Measurements from ENCODE around the gene REEP3. TPM values are rescaled to one million over a fixed set of nuclear protein-coding genes. Genes with fewer than 3 reads are reported as not detected.

Gene REEP3
- total and polyA plus RNA-seq, 2 experiments from 2014 or later: 43.1 to 73.6 TPM

DNA sequence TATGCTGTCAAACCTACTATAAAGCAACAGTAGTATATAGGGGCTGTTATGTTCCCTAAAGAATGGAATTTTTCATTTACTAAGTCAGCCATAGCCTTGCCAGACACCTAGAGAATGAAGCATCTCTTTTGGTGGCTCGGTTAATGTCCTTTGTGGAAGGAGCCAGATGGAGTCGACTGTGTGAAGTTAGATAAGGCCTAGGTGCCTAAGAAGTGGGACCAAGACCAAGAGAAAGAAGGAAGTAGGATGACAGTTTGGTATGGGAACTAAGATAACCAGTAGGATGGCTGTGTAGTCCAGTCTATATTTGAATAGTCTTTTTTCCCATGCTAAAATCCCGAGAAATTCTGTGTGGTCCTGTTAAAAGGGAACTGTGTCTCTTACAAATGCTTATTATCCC lies 62.2 kb downstream of the REEP3 start:
- WGBS (ENCODE audit: low lambda C conversion rate, missing lambda C conversion rate): 83% methylated on average over 3 of the region's 3 CpGs
- Histone ChIP-seq H3K9me3 (ENCODE audit: low read depth) (no peaks in the 10 kb centered on the region), H3K4me3 (no peak overlapping the region), H3K27ac (peak overlapping the region; percentile 16), H2AFZ (no peak overlapping the region), H3K79me2 (peaks cover 5% of the 10 kb centered on the region), H4K20me1 (ENCODE audit: insufficient read depth, poor library complexity, severe bottlenecking) (no peaks in the 10 kb centered on the region), H3K4me1 (ENCODE audit: insufficient read depth) (peaks cover 9% of the 10 kb centered on the region), H3K4me2 (no peak overlapping the region), H3K36me3 (replicated peaks; ENCODE audit: insufficient read depth, low read depth) (no peaks in the 10 kb centered on the region), H3K9me2 (replicated peaks; ENCODE audit: insufficient read depth) (no peaks in the 10 kb centered on the region), H3K27me3 (no peaks in the 10 kb centered on the region)
- TF ChIP-seq, protein P1, sequence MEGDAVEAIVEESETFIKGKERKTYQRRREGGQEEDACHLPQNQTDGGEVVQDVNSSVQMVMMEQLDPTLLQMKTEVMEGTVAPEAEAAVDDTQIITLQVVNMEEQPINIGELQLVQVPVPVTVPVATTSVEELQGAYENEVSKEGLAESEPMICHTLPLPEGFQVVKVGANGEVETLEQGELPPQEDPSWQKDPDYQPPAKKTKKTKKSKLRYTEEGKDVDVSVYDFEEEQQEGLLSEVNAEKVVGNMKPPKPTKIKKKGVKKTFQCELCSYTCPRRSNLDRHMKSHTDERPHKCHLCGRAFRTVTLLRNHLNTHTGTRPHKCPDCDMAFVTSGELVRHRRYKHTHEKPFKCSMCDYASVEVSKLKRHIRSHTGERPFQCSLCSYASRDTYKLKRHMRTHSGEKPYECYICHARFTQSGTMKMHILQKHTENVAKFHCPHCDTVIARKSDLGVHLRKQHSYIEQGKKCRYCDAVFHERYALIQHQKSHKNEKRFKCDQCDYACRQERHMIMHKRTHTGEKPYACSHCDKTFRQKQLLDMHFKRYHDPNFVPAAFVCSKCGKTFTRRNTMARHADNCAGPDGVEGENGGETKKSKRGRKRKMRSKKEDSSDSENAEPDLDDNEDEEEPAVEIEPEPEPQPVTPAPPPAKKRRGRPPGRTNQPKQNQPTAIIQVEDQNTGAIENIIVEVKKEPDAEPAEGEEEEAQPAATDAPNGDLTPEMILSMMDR (IDR thresholded peaks at IDR 0.05; ENCODE audit: poor library complexity): no peak
- TF ChIP-seq EZH2 (IDR thresholded peaks at IDR 0.05; ENCODE audit: borderline replicate concordance): no peak
- no peak for TF ChIP-seq EZH2phosphoT487 (IDR thresholded peaks at IDR 0.05; ENCODE audit: low read depth, severe bottlenecking, unreplicated experiment)
- DNase-seq (ENCODE audit: low spot score): no peak

DNA sequence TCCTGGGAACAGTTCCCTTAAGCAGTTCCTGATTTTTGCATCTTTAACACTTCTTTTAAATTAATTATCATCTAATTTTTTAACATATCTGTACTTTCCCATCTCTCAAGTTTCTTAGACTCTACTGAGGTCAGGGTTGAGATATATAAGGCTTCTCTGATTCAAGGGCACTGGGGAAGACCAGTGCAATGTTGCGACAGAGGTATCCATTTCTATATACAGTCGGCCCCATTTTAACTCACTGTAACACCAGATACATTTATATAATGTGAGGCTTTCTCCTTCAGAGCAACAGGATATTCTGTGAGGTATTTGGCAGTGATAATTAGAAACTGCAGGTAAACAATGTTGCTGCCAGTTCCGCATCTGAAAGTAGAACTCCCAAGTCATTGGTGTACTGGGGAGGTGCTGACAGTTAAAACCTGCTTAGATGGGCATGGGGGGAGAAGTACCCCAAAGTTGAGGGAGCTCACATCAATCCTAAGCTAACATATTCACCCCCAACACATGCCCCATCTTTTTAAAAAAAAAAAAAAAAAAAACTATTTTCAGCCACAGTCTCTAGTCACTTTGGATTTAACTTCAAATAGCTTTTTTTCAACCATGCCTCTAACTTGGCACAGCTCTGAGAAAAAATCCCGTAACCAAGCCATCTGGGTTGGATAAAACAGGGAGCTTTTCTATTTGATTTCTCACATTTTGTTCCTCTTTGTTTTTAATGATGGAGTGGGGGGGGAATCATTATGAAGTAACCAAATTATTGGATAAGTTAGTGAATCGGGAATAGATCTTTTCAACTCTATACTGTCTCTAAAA lies 62.9 kb downstream of the REEP3 start:
- H3K9me2 ChIP-seq (replicated peaks; ENCODE audit: insufficient read depth): no peaks in the 10 kb centered on the region
- H3K27me3 ChIP-seq: no peaks in the 10 kb centered on the region
- no peak overlapping the region for H2AFZ ChIP-seq
- TF ChIP-seq, protein P1 (IDR thresholded peaks at IDR 0.05; ENCODE audit: poor library complexity): no peak
- TF ChIP-seq EZH2phosphoT487 (IDR thresholded peaks at IDR 0.05; ENCODE audit: low read depth, severe bottlenecking, unreplicated experiment) (no peak), EZH2 (IDR thresholded peaks at IDR 0.05; ENCODE audit: borderline replicate concordance) (no peak)
- H3K4me2 ChIP-seq: peak overlapping the region; percentile 8
- WGBS (ENCODE audit: low lambda C conversion rate, missing lambda C conversion rate): 63% methylated on average over 5 of the region's 5 CpGs
- peaks cover 9% of the 10 kb centered on the region for H3K4me1 ChIP-seq (ENCODE audit: insufficient read depth)
- H3K4me3 ChIP-seq: no peak overlapping the region
- H3K9me3 ChIP-seq (ENCODE audit: low read depth): no peaks in the 10 kb centered on the region
- H3K36me3 ChIP-seq (replicated peaks; ENCODE audit: insufficient read depth, low read depth): no peaks in the 10 kb centered on the region
- peaks cover 5% of the 10 kb centered on the region for H3K79me2 ChIP-seq
- peak overlapping the region; percentile 42 for H3K27ac ChIP-seq
- no peak for DNase-seq (ENCODE audit: low spot score)
- H4K20me1 ChIP-seq (ENCODE audit: insufficient read depth, poor library complexity, severe bottlenecking): no peaks in the 10 kb centered on the region

DNA sequence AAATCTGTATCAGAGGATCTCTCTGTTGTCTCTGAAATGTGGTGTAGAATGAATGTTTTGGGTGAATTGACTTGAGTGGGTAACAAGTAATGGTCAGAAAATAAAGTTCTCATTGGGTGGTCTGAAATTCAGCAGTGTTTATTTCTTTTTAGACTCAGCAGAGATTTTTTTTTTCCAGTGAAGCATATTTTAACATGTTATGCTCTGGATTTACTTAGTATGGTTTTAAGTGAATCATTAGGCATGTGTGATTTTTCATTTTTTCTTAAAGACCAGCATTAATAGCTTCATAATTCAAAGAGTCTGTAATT lies 63.5 kb downstream of the REEP3 start:
- no peak overlapping the region for H2AFZ ChIP-seq
- peak overlapping the region; percentile 42 for H3K27ac ChIP-seq
- H3K27me3 ChIP-seq: no peaks in the 10 kb centered on the region
- H3K79me2 ChIP-seq: peaks cover 5% of the 10 kb centered on the region
- peaks cover 9% of the 10 kb centered on the region for H3K4me1 ChIP-seq (ENCODE audit: insufficient read depth)
- no peak for TF ChIP-seq EZH2phosphoT487 (IDR thresholded peaks at IDR 0.05; ENCODE audit: low read depth, severe bottlenecking, unreplicated experiment)
- TF ChIP-seq EZH2 (IDR thresholded peaks at IDR 0.05; ENCODE audit: borderline replicate concordance): no peak
- TF ChIP-seq, protein P1 (IDR thresholded peaks at IDR 0.05; ENCODE audit: poor library complexity): no peak
- H3K9me3 ChIP-seq (ENCODE audit: low read depth): no peaks in the 10 kb centered on the region
- no peak for DNase-seq (ENCODE audit: low spot score)
- no peaks in the 10 kb centered on the region for H4K20me1 ChIP-seq (ENCODE audit: insufficient read depth, poor library complexity, severe bottlenecking)
- H3K4me3 ChIP-seq: no peak overlapping the region
- no peaks in the 10 kb centered on the region for H3K9me2 ChIP-seq (replicated peaks; ENCODE audit: insufficient read depth)
- no peaks in the 10 kb centered on the region for H3K36me3 ChIP-seq (replicated peaks; ENCODE audit: insufficient read depth, low read depth)
- H3K4me2 ChIP-seq: peak overlapping the region; percentile 8
